Kidney (tissue), 14 donors: ENCODE measurements around the gene MYRIP. TPM values are rescaled to one million over a fixed set of nuclear protein-coding genes. Genes with fewer than 3 reads are reported as not detected.

Source experiments
- DNase-seq, 5 donors: peaks; one replicate each; pipeline ENCODE4 v3.0.0-alpha.2; 2013 to 2020
- FAIRE-seq: peaks from 2 replicates; lab custom pipeline; 2012; peaks lifted over from hg19 to GRCh38; lab: Jason Lieb, UNC
- H3K27ac ChIP-seq, 2 donors: one replicate each; pipeline ENCODE4 v1.7.0; 2013; ENCODE audit warnings: low read depth in 2 of 2, low read length in 2 of 2, inconsistent platforms in 1 of 2
- H3K27me3 ChIP-seq: one replicate; pipeline ENCODE4 v1.7.1; 2013; ENCODE audit warnings: low read length, inconsistent platforms; ENCODE audit not compliant: control insufficient read depth, insufficient read depth
- H3K36me3 ChIP-seq, 3 donors: one replicate each; pipeline versions ENCODE4 v1.7.0 to v1.7.1; 2013; ENCODE audit warnings: low read length in 3 of 3, control low read depth in 1 of 3, inconsistent platforms in 1 of 3; ENCODE audit not compliant: insufficient read depth in 3 of 3, control insufficient read depth in 2 of 3
- H3K4me1 ChIP-seq, 3 donors: one replicate each; pipeline versions ENCODE4 v1.7.0 to v1.7.1; 2013; ENCODE audit warnings: low read length in 3 of 3, inconsistent platforms in 1 of 3, low read depth in 1 of 3; ENCODE audit not compliant: control insufficient read depth in 2 of 3, insufficient read depth in 2 of 3
- H3K4me3 ChIP-seq, 3 donors: one replicate each; pipeline versions ENCODE4 v1.7.0 to v1.8.1; 2013; ENCODE audit warnings: low read length in 3 of 3, control low read depth in 1 of 3, inconsistent platforms in 1 of 3
- H3K9ac ChIP-seq, 3 donors: one replicate each; pipeline versions ENCODE4 v1.7.0 to v1.7.1; 2013; ENCODE audit warnings: low read length in 3 of 3, control low read depth in 1 of 3, inconsistent platforms in 1 of 3
- H3K9me3 ChIP-seq, 3 donors: one replicate each; pipeline versions ENCODE4 v1.7.0 to v1.7.1; 2013; ENCODE audit warnings: low read length in 3 of 3, control low read depth in 1 of 3, inconsistent platforms in 1 of 3; ENCODE audit not compliant: control insufficient read depth in 2 of 3, insufficient read depth in 1 of 3
- intact Hi-C: fragments of 100-400 bp; cut with DNase I; formaldehyde crosslinking; loops from one replicate; pipeline ENCODE4 v1.11.1; 2022
- polyA plus RNA-seq: library from polyadenylated mRNA; stranded (reverse); fragments of 350-450 nt; fragmentation: Illumina TruSeq; extraction: RNeasy Lipid Tissue Mini Kit (QIAGEN cat#74804); gene quantifications from one replicate; pipeline ENCODE4 v1.2.3, GENCODE V29; 2014; ENCODE audit warnings: low read depth, low replicate concordance; ENCODE audit not compliant: insufficient read depth
- total RNA-seq: library from RNA; stranded (reverse); fragmentation: NEBNext Ultra II Directional; extraction: Animal tissue kit (Norgen Biotek cat#: 25700); gene quantifications from one replicate; pipeline ENCODE4 v1.2.1, GENCODE V29; 2021
- TF ChIP-seq, protein P1 (sequence below): IDR thresholded peaks from 3 replicates; pipeline ENCODE4 v1.5.1; 2012; ENCODE audit warnings: mild to moderate bottlenecking, moderate library complexity, borderline replicate concordance; ENCODE audit not compliant: insufficient read depth; ENCODE audit errors: extremely low read depth
- donor health status: control.
- donor health status: control.
- donor health status: control.
- donor health status: control.
- donor health status: control.
- donor health status: DM: yes; HTN: yes; CAD: no.
- donor health status: Normal renal cell carcinoma (clear cell type).

Gene MYRIP
- total and polyA plus RNA-seq, 2 donors from 2014 or later: 0.92 to 6.6 TPM

DNA sequence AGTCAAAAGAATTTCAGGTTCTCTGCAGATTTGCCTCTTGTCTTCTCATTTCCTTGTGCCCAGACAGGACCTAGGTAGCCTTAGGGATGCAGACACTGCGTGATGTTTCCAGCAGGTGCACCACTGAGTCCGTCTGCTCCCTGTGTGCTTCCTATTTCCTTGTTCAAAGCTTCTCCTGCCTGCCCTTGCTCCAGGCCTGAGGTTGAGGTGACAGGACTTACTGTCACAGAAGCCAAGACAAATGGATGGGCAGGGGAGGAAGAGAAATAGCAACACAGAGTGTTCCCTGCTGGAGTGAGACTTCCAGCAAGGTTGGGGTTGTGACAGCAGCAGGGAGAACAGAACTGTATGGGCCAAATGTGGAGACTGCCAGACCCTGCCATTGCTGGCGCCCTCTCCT lies 199.4 kb downstream of the MYRIP start:
- DNase-seq (no peak), FAIRE-seq (no peak)
- Histone ChIP-seq H3K9me3 (no peaks in the 10 kb centered on the region), H3K36me3 (no peaks in the 10 kb centered on the region), H3K27ac (no peak overlapping the region), H3K9ac (no peak overlapping the region), H3K4me1 (no peaks in the 10 kb centered on the region), H3K27me3 (no peaks in the 10 kb centered on the region), H3K4me3 (no peak overlapping the region)
- TF ChIP-seq, protein P1, sequence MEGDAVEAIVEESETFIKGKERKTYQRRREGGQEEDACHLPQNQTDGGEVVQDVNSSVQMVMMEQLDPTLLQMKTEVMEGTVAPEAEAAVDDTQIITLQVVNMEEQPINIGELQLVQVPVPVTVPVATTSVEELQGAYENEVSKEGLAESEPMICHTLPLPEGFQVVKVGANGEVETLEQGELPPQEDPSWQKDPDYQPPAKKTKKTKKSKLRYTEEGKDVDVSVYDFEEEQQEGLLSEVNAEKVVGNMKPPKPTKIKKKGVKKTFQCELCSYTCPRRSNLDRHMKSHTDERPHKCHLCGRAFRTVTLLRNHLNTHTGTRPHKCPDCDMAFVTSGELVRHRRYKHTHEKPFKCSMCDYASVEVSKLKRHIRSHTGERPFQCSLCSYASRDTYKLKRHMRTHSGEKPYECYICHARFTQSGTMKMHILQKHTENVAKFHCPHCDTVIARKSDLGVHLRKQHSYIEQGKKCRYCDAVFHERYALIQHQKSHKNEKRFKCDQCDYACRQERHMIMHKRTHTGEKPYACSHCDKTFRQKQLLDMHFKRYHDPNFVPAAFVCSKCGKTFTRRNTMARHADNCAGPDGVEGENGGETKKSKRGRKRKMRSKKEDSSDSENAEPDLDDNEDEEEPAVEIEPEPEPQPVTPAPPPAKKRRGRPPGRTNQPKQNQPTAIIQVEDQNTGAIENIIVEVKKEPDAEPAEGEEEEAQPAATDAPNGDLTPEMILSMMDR: no peak
- intact Hi-C loops: no loop called here

- H3K9me3 ChIP-seq: no peaks in the 10 kb centered on the region
- intact Hi-C loops: no loop called here
- TF ChIP-seq, protein P1: no peak
- H3K4me1 ChIP-seq: no peaks in the 10 kb centered on the region
- no peak overlapping the region for H3K27ac ChIP-seq
- no peak overlapping the region for H3K4me3 ChIP-seq
- FAIRE-seq (no peak), DNase-seq (no peak)
- H3K9ac ChIP-seq: no peak overlapping the region
- no peaks in the 10 kb centered on the region for H3K36me3 ChIP-seq
- no peaks in the 10 kb centered on the region for H3K27me3 ChIP-seq
These were observed 200.6 kb downstream of the MYRIP start for GRCh38 chr3:40009991-40010390.

DNA sequence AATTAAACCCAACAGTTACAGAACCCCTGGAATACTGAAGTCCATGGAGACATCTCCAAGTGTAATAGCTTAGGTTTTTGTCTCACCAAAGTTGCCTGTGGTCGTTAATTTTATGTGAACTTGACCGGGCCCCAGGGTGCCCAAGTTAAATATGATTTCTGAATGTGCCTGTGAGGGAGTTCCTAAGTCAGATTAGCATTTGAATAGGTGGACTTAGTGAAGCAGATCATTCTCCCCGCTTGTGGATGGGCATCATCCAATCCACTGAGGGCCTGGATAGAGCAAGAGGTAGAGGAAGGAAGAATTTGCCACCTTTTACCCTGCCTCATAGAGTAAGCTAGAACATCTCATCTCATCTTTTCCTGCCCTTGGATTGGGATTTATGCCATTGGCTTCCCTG lies 203.0 kb downstream of the MYRIP start:
- TF ChIP-seq, protein P1: no peak
- DNase-seq (no peak), FAIRE-seq (no peak)
- Histone ChIP-seq H3K4me1 (no peaks in the 10 kb centered on the region), H3K27ac (no peak overlapping the region), H3K27me3 (no peaks in the 10 kb centered on the region), H3K4me3 (no peak overlapping the region), H3K9me3 (no peaks in the 10 kb centered on the region), H3K9ac (no peak overlapping the region), H3K36me3 (no peaks in the 10 kb centered on the region)
- intact Hi-C loops: no loop called here

GRCh38 chr3:40016391-40016790 lies 207.0 kb downstream of the MYRIP start:
- H3K9me3 ChIP-seq: no peaks in the 10 kb centered on the region
- DNase-seq (no peak), FAIRE-seq (no peak)
- H3K27ac ChIP-seq: no peak overlapping the region
- TF ChIP-seq, protein P1: no peak
- H3K9ac ChIP-seq: no peak overlapping the region
- no peaks in the 10 kb centered on the region for H3K27me3 ChIP-seq
- no peak overlapping the region for H3K4me3 ChIP-seq
- intact Hi-C loops: no loop called here
- no peaks in the 10 kb centered on the region for H3K4me1 ChIP-seq
- no peaks in the 10 kb centered on the region for H3K36me3 ChIP-seq
